Stimulated activated naive CD8-positive, alpha-beta T cell treated with anti-CD3 and anti-CD28 coated beads, Interleukin-15, Interleukin-2, amounts not matched to agents 100 ng/mL and 50 ng/mL, for 24 hours (primary cell): ENCODE results near the gene SLC25A44.
A peak's percentile ranks its signal among the peaks of the same experiment; 100 is the strongest.
"Not testable (repeated sequence)": the region's sequence is repeated elsewhere in the genome, so short reads cannot be mapped to it uniquely, and the experiment has no call there.

ENCODE experiments used
- H3K27ac Mint-ChIP-seq: one replicate; pipeline ENCODE4 v1.8.0; 2021; ENCODE audit warnings: mild to moderate bottlenecking, mixed read lengths
- H3K27me3 Mint-ChIP-seq: one replicate; pipeline ENCODE4 v1.8.0; 2021; ENCODE audit warnings: mixed read lengths
- H3K36me3 Mint-ChIP-seq: one replicate; pipeline ENCODE4 v1.8.0; 2021; ENCODE audit warnings: low read depth, mixed read lengths
- H3K4me1 Mint-ChIP-seq: one replicate; pipeline ENCODE4 v1.8.0; 2021; ENCODE audit warnings: low read depth, mixed read lengths
- H3K4me3 Mint-ChIP-seq: one replicate; pipeline ENCODE4 v1.8.0; 2021; ENCODE audit warnings: mild to moderate bottlenecking, mixed read lengths
- H3K9me3 Mint-ChIP-seq: one replicate; pipeline ENCODE4 v1.8.0; 2021; ENCODE audit warnings: mixed read lengths

SLC25A44 gene

DNA sequence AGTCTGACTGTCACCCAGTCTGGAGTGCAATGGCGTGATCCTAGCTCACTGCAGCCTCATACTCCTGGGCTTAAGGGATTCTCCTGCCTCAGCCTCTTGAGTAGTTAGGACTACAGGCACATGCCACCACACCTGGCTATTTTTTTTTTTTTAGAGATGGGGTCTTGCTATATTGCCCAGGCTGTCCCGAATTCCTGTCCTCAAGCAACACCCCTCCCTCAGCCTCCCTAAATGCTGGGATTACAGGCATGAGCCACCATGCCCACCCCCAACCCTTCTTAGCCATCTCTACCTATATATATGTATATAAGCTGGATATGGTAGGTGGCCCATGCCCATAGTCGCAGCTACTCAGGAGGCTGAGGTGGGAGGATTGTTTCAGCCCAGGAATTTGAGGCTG lies 13.4 kb upstream of the SLC25A44 start:
- Mint-ChIP-seq H3K4me3 (no peak overlapping the region), H3K27me3 (no peaks in the 10 kb centered on the region), H3K9me3 (no peaks in the 10 kb centered on the region), H3K27ac (no peak overlapping the region), H3K4me1 (peaks cover 9% of the 10 kb centered on the region), H3K36me3 (peaks cover 34% of the 10 kb centered on the region)

DNA sequence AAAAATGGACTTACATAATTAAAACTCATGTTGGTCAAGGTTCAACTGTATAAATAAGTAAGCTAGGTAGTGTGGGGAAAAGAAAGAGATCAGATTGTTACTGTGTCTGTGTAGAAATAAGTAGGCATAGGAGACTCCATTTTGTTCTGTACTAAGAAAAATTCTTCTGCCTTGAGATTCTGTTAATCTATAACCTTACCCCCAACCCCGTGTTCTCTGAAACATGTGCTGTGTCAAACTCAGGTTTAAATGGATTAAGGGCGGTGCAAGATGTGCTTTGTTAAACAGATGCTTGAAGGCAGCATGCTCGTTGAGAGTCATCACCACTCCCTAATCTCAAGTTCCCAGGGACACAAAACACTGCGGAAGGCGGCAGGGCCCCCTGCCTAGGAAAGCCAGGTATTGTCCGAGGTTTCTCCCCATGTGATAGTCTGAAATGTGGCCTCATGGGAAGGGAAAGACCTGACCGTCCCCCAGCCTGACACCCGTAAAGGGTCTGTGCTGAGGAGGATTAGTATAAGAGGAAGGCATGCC lies 12.4 kb upstream of the SLC25A44 start:
- H3K4me3 Mint-ChIP-seq, H3K9me3 Mint-ChIP-seq, H3K27me3 Mint-ChIP-seq, H3K4me1 Mint-ChIP-seq: not testable (repeated sequence)
- peaks cover 29% of the 10 kb centered on the region for H3K36me3 Mint-ChIP-seq
- H3K27ac Mint-ChIP-seq = peak overlapping the region; percentile 26

DNA sequence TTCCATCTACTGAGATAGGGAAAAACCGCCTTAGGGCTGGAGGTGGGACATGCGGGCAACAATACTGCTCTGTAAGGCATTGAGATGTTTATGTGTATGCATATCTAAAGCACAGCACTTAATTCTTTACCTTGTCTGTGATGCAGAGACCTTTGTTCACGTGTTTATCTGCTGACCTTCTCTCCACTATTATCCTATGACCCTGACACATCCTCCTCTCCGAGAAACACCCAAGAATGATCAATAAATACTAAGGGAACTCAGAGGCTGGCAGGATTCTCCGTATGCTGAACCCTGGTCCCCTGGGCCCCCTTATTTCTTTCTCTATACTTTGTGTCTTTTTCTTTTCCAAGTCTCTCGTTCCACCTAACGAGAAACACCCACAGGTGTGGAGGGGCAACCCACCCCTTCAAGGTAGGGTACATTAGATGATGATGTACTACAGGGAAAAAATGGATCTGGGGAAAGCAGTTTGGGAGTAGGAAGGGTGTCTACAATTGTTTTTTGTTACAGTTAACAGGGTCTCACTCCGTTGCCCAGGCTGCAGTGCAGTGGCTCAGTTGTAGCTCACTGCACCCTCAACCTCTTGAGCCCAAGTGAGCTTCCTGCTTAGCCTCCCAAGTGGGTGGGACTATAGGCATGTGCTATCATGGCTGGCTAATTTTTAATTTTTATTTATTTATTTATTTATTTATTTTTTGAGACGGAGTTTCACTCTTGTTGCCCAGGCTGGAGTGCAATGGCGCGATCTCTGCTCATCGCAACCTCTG lies 11.7 kb upstream of the SLC25A44 start:
- not testable (repeated sequence) for H3K27ac Mint-ChIP-seq, H3K4me3 Mint-ChIP-seq, H3K27me3 Mint-ChIP-seq, H3K9me3 Mint-ChIP-seq, H3K4me1 Mint-ChIP-seq
- H3K36me3 Mint-ChIP-seq = peaks cover 29% of the 10 kb centered on the region

DNA sequence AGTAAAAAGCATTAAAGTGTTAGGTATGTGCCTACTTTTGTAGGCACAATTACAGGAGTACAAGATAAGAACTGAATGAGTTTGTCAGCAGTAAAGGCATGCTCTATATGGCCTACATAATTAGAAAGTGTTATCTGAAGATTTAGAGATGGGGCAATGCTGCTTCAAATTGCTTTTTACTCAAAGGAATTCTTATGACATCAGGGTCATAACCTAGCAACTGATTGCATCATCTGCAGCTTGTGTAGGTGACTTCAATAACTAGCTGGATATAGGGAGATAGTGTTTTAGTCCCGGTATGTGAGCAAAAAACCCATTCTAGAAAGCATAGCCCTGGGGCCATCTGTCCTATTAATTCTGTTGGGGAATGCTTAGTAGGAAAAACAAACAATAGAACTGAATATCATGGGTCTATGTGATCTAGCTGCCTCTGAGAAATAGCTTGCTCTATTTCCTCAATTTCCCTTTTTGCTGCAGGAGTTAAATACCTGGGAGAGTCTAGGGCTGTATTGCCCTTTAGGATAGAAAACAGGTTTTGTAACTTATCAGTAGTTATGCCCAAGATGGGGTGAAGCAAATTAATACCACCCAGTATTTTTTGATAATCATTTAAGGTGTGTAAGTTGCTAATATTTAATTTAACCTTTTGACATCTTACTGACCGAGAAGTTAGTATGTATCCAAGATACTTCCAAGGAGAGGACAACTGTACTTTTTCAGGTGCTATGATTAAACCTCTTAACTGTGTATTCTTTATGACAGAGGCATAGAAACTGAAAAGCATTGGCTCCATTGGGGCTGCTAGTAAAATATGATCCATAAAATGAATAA lies 7.3 kb upstream of the SLC25A44 start:
- not testable (repeated sequence) for H3K9me3 Mint-ChIP-seq, H3K4me1 Mint-ChIP-seq, H3K27me3 Mint-ChIP-seq, H3K27ac Mint-ChIP-seq, H3K4me3 Mint-ChIP-seq
- peaks cover 18% of the 10 kb centered on the region for H3K36me3 Mint-ChIP-seq

DNA sequence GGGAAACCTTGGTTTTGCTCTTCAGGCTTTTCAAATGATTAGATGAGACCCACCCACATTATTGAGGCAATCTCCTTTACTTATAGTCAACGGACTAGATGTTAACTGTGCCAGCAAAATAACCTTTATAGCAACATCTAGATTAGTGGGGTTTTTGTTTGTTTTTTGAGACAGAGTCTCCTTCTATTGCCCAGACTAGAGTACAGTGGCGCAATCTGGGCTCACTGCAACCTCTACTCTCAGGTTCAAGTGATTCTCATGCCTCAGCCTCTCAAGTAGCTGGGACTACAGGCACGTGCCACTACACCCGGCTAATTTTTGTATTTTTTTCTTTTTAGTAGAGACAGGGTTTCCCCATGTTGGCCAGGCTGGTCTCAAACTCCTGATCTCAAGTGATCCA lies 3.6 kb upstream of the SLC25A44 start:
- peaks cover 23% of the 10 kb centered on the region for H3K36me3 Mint-ChIP-seq
- not testable (repeated sequence) for H3K27me3 Mint-ChIP-seq, H3K4me3 Mint-ChIP-seq, H3K9me3 Mint-ChIP-seq, H3K27ac Mint-ChIP-seq
- H3K4me1 Mint-ChIP-seq = peaks cover 33% of the 10 kb centered on the region

DNA sequence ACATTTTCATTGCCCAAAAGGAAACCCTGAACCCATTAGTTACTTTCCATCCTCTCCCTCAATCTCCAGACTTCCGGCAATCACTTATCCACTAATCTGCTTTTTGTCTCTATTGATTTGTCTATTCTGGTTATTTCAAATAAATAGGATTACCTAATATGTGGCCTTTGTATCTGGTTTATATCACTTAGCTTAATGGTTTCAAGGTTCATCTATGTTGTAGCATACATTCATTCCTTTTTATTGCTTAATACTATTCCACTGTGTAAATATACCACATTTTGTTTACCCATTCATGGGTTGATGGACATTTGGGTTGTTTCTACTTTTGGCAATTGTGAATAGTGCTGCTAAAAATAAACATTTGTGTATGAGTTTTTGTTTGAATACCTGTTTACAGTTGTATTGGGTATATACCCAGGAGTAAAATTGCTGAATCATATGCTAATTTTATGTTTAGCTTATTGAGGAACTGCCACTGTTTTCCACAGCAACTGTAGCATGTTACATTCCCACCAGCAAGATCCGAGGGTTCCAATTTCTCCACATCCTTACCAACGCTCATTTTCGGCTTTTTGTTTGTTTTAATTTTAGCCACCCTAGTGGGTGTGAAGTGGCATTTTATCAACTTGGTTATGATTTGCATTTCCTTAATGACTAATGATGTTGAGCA lies 2.5 kb upstream of the SLC25A44 start:
- Mint-ChIP-seq H3K9me3 (no peaks in the 10 kb centered on the region), H3K4me3 (no peak overlapping the region), H3K36me3 (peaks cover 32% of the 10 kb centered on the region), H3K4me1 (peaks cover 45% of the 10 kb centered on the region), H3K27ac (no peak overlapping the region), H3K27me3 (no peaks in the 10 kb centered on the region)

DNA sequence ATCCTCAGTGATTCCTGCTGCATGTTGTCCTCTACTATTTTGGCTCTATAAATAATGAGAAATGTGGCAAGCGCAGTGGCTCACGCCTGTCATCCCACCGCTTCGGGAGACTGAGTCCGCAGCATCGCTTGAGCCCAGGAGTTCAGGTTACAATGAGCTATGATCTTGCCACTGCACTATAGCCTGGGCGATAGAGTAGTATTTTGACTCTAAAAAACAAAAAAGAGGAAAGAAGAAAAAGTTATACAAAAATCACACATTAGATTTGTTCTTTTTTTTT lies 756 bp upstream of the SLC25A44 start:
- Mint-ChIP-seq H3K9me3 (no peaks in the 10 kb centered on the region), H3K4me1 (peaks cover 62% of the 10 kb centered on the region), H3K4me3 (peak overlapping the region; percentile 100), H3K27ac (peak overlapping the region; percentile 94), H3K27me3 (no peaks in the 10 kb centered on the region), H3K36me3 (peaks cover 38% of the 10 kb centered on the region)

DNA sequence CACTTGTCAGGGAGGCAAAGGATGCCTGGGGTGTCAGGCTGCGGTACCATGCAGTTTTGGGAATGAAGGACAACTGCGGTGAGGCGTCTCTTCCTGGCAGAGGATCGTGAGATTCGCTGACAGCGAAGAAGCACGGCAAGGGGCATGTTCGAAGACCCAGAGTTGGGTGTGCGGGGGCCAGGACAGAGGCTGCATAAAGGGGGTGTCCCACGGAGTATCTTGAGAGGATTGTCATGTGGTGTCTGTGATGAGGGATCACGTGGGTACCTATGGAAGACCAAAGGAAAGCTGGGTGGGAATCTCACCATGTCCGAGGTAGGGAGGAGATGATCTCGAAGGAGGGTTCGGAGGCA lies 372 bp downstream of the SLC25A44 start:
- peak overlapping the region; percentile 100 for H3K4me3 Mint-ChIP-seq
- peaks cover 49% of the 10 kb centered on the region for H3K36me3 Mint-ChIP-seq
- no peaks in the 10 kb centered on the region for H3K27me3 Mint-ChIP-seq
- peaks cover 73% of the 10 kb centered on the region for H3K4me1 Mint-ChIP-seq
- H3K27ac Mint-ChIP-seq = peak overlapping the region; percentile 94
- no peaks in the 10 kb centered on the region for H3K9me3 Mint-ChIP-seq

DNA sequence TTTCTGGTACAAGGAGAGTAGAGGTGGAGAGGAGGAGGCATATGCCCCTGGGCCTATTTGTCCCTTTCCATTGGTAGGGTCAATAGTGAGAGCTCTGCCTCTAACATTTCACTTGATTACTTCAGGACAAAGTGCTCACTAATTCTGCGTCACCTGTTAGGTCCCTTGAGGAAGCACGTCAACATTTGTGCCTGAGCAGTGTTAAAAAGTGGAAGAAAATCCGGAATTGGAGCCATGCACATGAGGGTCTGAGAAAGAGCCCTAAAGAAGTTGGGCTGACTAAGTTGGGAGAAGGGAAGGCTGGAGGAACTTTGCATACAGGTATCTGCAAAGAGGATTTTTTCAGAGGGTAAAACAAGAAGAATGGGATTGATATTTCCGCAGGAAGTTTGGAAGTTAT lies 1.9 kb downstream of the SLC25A44 start:
- H3K27me3 Mint-ChIP-seq = no peaks in the 10 kb centered on the region
- H3K4me1 Mint-ChIP-seq = peaks cover 88% of the 10 kb centered on the region
- peaks cover 63% of the 10 kb centered on the region for H3K36me3 Mint-ChIP-seq
- peak overlapping the region; percentile 83 for H3K27ac Mint-ChIP-seq
- peak overlapping the region; percentile 100 for H3K4me3 Mint-ChIP-seq
- H3K9me3 Mint-ChIP-seq = no peaks in the 10 kb centered on the region

DNA sequence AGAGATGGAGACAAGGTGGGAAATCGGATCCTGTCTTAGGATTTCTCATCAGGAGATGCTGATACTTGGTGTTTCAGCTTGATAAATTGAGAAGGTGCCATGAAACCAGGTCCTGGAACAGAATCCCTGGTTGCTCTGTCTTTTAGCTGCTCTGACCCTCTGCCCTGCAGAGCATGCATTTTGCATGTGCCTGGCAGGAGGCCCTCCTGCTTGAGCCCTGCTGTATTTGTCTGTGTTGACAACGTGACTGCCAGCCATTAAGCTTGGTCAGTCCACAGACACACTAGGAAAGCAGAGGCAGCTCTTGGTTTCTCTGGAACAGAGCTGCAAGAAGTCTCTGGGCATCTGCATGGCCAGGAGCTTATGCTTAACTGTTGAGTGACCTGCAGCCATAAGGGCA lies 2.5 kb downstream of the SLC25A44 start:
- H3K9me3 Mint-ChIP-seq = no peaks in the 10 kb centered on the region
- peak overlapping the region; percentile 83 for H3K27ac Mint-ChIP-seq
- H3K36me3 Mint-ChIP-seq = peaks cover 63% of the 10 kb centered on the region
- peaks cover 87% of the 10 kb centered on the region for H3K4me1 Mint-ChIP-seq
- H3K27me3 Mint-ChIP-seq = no peaks in the 10 kb centered on the region
- peak overlapping the region; percentile 100 for H3K4me3 Mint-ChIP-seq

DNA sequence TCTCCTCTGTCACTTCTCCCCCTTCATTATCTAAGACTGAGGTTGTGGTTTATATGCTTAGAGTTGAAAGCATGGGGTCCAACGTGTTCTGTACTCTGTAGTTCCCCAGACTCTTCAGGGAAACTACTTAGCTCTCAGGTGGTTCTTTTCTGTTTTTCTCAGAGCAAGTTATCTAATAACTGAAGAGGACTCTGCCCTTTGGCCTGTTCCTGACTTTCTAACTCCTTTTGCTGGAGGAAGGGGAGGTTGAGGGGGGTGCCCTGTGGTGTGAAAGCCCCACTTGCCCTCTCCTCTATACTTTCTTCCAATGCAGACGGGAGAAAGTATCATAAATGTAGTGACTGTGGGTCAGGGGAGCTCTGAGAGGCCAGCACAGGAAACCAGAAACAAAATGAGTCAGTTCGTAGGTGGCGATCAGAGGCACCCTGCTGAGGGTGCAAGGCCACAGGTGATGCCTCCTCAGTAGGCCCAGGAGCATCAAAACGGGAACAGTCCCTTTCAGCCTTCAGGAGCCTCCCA lies 5.0 kb downstream of the SLC25A44 start:
- Mint-ChIP-seq H3K27me3 (no peaks in the 10 kb centered on the region), H3K4me3 (peak overlapping the region; percentile 100), H3K27ac (no peak overlapping the region), H3K36me3 (peaks cover 57% of the 10 kb centered on the region), H3K4me1 (peaks cover 66% of the 10 kb centered on the region), H3K9me3 (no peaks in the 10 kb centered on the region)

DNA sequence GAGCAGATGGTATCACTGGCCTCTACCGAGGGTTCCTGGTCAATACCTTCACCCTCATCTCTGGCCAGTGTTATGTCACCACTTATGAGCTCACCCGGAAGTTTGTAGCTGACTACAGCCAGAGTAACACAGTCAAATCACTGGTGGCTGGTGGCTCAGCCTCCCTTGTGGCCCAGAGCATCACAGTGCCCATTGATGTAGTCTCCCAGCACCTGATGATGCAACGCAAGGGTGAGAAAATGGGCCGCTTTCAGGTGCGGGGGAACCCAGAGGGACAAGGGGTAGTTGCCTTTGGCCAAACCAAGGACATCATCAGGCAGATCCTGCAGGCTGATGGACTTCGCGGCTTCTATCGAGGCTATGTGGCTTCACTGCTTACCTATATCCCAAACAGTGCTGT lies 6.1 kb downstream of the SLC25A44 start:
- Mint-ChIP-seq H3K27me3 (no peaks in the 10 kb centered on the region), H3K4me3 (peak overlapping the region; percentile 100), H3K36me3 (peaks cover 58% of the 10 kb centered on the region), H3K9me3 (no peaks in the 10 kb centered on the region), H3K27ac (no peak overlapping the region), H3K4me1 (peaks cover 57% of the 10 kb centered on the region)

DNA sequence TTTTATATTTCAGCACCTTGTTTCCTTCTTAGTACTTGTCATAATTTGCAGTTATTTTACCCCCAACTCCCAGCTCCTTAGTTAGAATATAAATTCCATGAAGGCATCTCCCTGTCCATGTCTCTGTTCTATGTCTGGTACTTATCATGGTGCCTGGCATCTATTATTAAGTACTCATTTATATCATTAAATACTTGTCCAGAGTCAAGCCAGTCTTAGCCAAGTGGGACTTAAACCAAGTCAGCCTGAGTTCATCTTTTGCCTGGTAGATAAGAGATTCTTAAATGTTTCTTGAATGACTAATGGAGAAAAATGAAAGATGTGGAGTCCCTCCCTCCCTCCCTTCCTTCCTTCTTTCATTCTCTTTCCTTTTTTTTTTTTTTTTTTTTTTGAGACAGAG lies 9.4 kb downstream of the SLC25A44 start:
- H3K36me3 Mint-ChIP-seq = peaks cover 50% of the 10 kb centered on the region
- peaks cover 29% of the 10 kb centered on the region for H3K4me1 Mint-ChIP-seq
- H3K27ac Mint-ChIP-seq = no peak overlapping the region

DNA sequence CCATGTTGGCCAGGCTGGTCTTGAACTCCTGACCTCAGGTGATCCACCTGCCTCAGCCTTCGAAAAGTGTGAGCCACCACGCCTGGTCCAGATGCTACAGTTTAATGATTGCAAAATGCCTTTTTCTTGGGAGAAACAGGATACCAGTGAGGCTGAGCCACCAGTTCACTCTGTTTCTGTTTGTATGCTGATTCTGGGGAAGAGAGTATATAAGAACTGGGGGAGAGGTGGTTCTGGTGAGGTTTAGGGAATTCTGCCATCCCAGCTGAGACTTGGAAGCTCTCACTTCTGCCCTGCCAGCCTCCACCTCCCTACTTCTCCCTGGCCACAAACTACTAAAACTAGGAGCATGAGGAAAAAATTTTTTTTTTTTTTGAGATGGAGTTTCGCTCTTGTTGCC lies 10.8 kb downstream of the SLC25A44 start:
- Mint-ChIP-seq H3K4me1 (peaks cover 16% of the 10 kb centered on the region), H3K27me3 (no peaks in the 10 kb centered on the region), H3K36me3 (peaks cover 50% of the 10 kb centered on the region), H3K9me3 (no peaks in the 10 kb centered on the region), H3K4me3 (no peak overlapping the region), H3K27ac (no peak overlapping the region)

More for the DNA sequence above, 9.4 kb downstream of the SLC25A44 start:
- H3K9me3 Mint-ChIP-seq = no peaks in the 10 kb centered on the region
- no peak overlapping the region for H3K4me3 Mint-ChIP-seq
- H3K27me3 Mint-ChIP-seq = no peaks in the 10 kb centered on the region

DNA sequence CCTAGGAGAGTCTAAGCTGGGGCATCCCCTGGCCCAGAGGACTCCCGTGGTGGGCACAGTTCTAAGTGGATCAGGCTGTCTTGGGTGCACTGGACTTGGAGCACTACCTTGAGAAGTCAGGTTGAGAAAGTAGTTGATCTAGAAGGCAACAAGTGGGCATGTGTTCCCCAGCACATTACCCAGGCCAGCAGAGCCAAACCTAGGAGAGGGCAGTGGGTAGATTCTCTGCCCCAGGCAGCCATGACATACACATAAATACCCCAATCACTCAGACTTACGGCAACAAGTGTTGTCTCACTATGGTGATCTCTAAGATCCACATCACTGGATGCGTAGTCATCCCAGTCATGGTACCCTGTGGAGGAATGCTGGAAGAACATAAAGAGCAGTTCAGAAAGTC lies 17.3 kb downstream of the SLC25A44 start:
- Mint-ChIP-seq H3K27ac (peak overlapping the region; percentile 98), H3K9me3 (no peaks in the 10 kb centered on the region), H3K4me3 (no peak overlapping the region), H3K4me1 (peaks cover 45% of the 10 kb centered on the region), H3K36me3 (peaks cover 73% of the 10 kb centered on the region), H3K27me3 (no peaks in the 10 kb centered on the region)
